Measurements from ENCODE around the gene DBNL. TPM values are rescaled to one million over a fixed set of nuclear protein-coding genes. Genes with fewer than 3 reads are reported as not detected.

Gene DBNL
- total and polyA plus RNA-seq, 2 of the 13 experiments (the other 11 are each of a cell fraction or from before 2014, with no cell fraction given) = 20.8 to 35.1 TPM

- TF ChIP-seq SRSF4 (IDR thresholded peaks at IDR 0.05; ENCODE audit: low read depth, low read length, poor library complexity, severe bottlenecking) = no peak
- TF ChIP-seq ZSCAN20 (CRISPR knock-in tag; IDR thresholded peaks at IDR 0.05; ENCODE audit: borderline replicate concordance) = no peak
- no peak for TF ChIP-seq THAP11 (CRISPR knock-in tag; IDR thresholded peaks at IDR 0.05)
- no peak for TF ChIP-seq REXO4 (CRISPR knock-in tag; IDR thresholded peaks at IDR 0.05; ENCODE audit: borderline replicate concordance)
- no peak for TF ChIP-seq ZNF30 (CRISPR knock-in tag; IDR thresholded peaks at IDR 0.05)
- no peak for TF ChIP-seq ZNF879 (CRISPR knock-in tag; IDR thresholded peaks at IDR 0.05)
- TF ChIP-seq GLMP (CRISPR knock-in tag; IDR thresholded peaks at IDR 0.05; ENCODE audit: borderline replicate concordance) = no peak
- TF ChIP-seq NKX3-1 (CRISPR knock-in tag; IDR thresholded peaks at IDR 0.05) = no peak
- TF ChIP-seq BRD4 (CRISPR knock-in tag; IDR thresholded peaks at IDR 0.05) = no peak
- TF ChIP-seq ONECUT2 (CRISPR knock-in tag; IDR thresholded peaks at IDR 0.05) = no peak
- TF ChIP-seq SUZ12 (IDR thresholded peaks at IDR 0.05; ENCODE audit: low read depth, low read length) = no peak
- TF ChIP-seq RNF219 (CRISPR knock-in tag; IDR thresholded peaks at IDR 0.05) = no peak
- TF ChIP-seq MTF2 (CRISPR knock-in tag; IDR thresholded peaks at IDR 0.05; ENCODE audit: borderline replicate concordance) = no peak
- no peak for TF ChIP-seq ELF4 (CRISPR knock-in tag; IDR thresholded peaks at IDR 0.05; ENCODE audit: borderline replicate concordance)
- peak; percentile 74 for TF ChIP-seq GABPB1 (CRISPR knock-in tag; IDR thresholded peaks at IDR 0.05)
- no peak for TF ChIP-seq SIN3A (IDR thresholded peaks at IDR 0.05; ENCODE audit: borderline replicate concordance, low read depth, low read length)
- no peak for TF ChIP-seq BCL3 (CRISPR knock-in tag; IDR thresholded peaks at IDR 0.05)
- TF ChIP-seq ZNF329 (CRISPR knock-in tag; IDR thresholded peaks at IDR 0.05; ENCODE audit: low read depth) = no peak
- TF ChIP-seq FOXC1 (CRISPR knock-in tag; IDR thresholded peaks at IDR 0.05; ENCODE audit: borderline replicate concordance) = no peak
- TF ChIP-seq, protein P1, sequence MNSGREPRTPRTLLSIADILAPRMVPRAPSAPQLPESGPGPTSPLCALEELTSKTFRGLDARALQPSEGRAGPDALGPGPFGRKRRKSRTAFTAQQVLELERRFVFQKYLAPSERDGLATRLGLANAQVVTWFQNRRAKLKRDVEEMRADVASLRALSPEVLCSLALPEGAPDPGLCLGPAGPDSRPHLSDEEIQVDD (CRISPR knock-in tag; IDR thresholded peaks at IDR 0.05; ENCODE audit: borderline replicate concordance) = no peak
- TF ChIP-seq, protein P2, sequence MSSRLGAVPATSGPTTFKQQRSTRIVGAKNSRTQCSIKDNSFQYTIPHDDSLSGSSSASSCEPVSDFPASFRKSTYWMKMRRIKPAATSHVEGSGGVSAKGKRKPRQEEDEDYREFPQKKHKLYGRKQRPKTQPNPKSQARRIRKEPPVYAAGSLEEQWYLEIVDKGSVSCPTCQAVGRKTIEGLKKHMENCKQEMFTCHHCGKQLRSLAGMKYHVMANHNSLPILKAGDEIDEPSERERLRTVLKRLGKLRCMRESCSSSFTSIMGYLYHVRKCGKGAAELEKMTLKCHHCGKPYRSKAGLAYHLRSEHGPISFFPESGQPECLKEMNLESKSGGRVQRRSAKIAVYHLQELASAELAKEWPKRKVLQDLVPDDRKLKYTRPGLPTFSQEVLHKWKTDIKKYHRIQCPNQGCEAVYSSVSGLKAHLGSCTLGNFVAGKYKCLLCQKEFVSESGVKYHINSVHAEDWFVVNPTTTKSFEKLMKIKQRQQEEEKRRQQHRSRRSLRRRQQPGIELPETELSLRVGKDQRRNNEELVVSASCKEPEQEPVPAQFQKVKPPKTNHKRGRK (CRISPR knock-in tag; IDR thresholded peaks at IDR 0.05) = no peak
- TF ChIP-seq MAZ (IDR thresholded peaks at IDR 0.05; ENCODE audit: borderline replicate concordance, low read depth, low read length) = no peak
- TF ChIP-seq MAZ (CRISPR knock-in tag; IDR thresholded peaks at IDR 0.05; ENCODE audit: low read depth) = no peak
- no peak for TF ChIP-seq HNRNPL (IDR thresholded peaks at IDR 0.05; ENCODE audit: low read depth, low read length)
Measured at GRCh38 chr7:44100458-44101302, 56.2 kb downstream of the DBNL start (continued).
